Activated CD4-positive, alpha-beta T cell treated with anti-CD3 and anti-CD28 coated beads, Interleukin-2, amount 50 U/mL, for 4 hours (primary cell): ENCODE data around the gene KRT84.

Source experiments
- DNase-seq, 2 experiments: peaks; one replicate each; pipeline ENCODE4 v3.0.0-alpha.2; 2020

The KRT84 gene

GRCh38 chr12:52338241-52338960, 47.1 kb downstream of the KRT84 start:
- DNase-seq: no peak

GRCh38 chr12:52337054-52337453, 48.4 kb downstream of the KRT84 start:
- no peak for DNase-seq

- DNase-seq: no peak
Measured at GRCh38 chr12:52336641-52337040, 48.8 kb downstream of the KRT84 start.

- no peak for DNase-seq
Measured at GRCh38 chr12:52335598-52336262, 49.7 kb downstream of the KRT84 start.

- DNase-seq: no peak
Measured at GRCh38 chr12:52334185-52334584, 51.3 kb downstream of the KRT84 start.

- no peak for DNase-seq
Measured at GRCh38 chr12:52333321-52333720, 52.1 kb downstream of the KRT84 start.

- DNase-seq: no peak
Measured at GRCh38 chr12:52332381-52332780, 53.1 kb downstream of the KRT84 start.

- no peak for DNase-seq
Measured at GRCh38 chr12:52331833-52332232, 53.6 kb downstream of the KRT84 start.

GRCh38 chr12:52331039-52331438, 54.4 kb downstream of the KRT84 start:
- no peak for DNase-seq

- DNase-seq: no peak
Measured at GRCh38 chr12:52327830-52328500, 57.5 kb downstream of the KRT84 start.
